Mucosa of descending colon (tissue), 3 donors: ENCODE results near the gene STK4. TPM values are rescaled to one million over a fixed set of nuclear protein-coding genes. Genes with fewer than 3 reads are reported as not detected.

Source experiments
- ATAC-seq: fragments of 200-7000 bp; cut with Tn5 transposase; one replicate; pipeline ENCODE4 v1.9.1; 2020; ENCODE audit warnings: mild to moderate bottlenecking, moderate library complexity
- DNase-seq, 3 donors: peaks; one replicate each; pipeline ENCODE4 v3.0.0-alpha.2; 2020
- H3K36me3 ChIP-seq: fragments of 200-600 bp; one replicate; pipeline ENCODE4 v1.8.0; 2021; ENCODE audit warnings: low read depth, mild to moderate bottlenecking
- H3K4me1 ChIP-seq: fragments of 200-600 bp; one replicate; pipeline ENCODE4 v1.8.0; 2021; ENCODE audit warnings: low read depth, mild to moderate bottlenecking
- H3K4me3 ChIP-seq: fragments of 200-600 bp; one replicate; pipeline ENCODE4 v1.8.0; 2021; ENCODE audit warnings: mild to moderate bottlenecking
- H3K9me3 ChIP-seq: fragments of 200-600 bp; one replicate; pipeline ENCODE4 v1.8.0; 2021; ENCODE audit warnings: mild to moderate bottlenecking
- intact Hi-C, 2 donors: fragments of 100-400 bp; cut with DNase I in 1 of 2; cut with micrococcal nuclease in 1 of 2; formaldehyde crosslinking; loops; one replicate each; pipeline versions ENCODE4 v1.11.0 to v1.11.1; 2022; cut with DNase I, micrococcal nuclease
- total RNA-seq, 3 donors: library from RNA; stranded (reverse); fragmentation: NEBNext Ultra II Directional in 2 of 3; extraction: Animal tissue kit (Norgen Biotek cat#: 25700) in 2 of 3; gene quantifications; one replicate each; pipeline versions ENCODE4 v1.2.1 to v1.2.4, GENCODE V29; 2021 to 2023
- TF ChIP-seq, protein P1 (sequence below): fragments of 200-600 bp; IDR thresholded peaks from one replicate; pipeline ENCODE4 v1.8.0; 2022; ENCODE audit warnings: antibody characterized with exemption, mild to moderate bottlenecking
- donor health status: DM: no; HTN: no; CAD: no; lungs with moderate emphysema.
- donor health status: DM: no; HTN: no; CAD: no.
- donor health status: DM: no; HTN: yes; CAD: no.

The STK4 gene
- total RNA-seq, 3 donors from 2014 or later, result 34.2 to 42.0 (median 36.6) TPM

- DNase-seq (no peak), ATAC-seq (no peak)
- intact Hi-C loops, result no loop called here
- Histone ChIP-seq H3K9me3 (no peaks in the 10 kb centered on the region), H3K4me3 (no peak overlapping the region), H3K4me1 (no peaks in the 10 kb centered on the region), H3K36me3 (no peaks in the 10 kb centered on the region)
- TF ChIP-seq, protein P1, sequence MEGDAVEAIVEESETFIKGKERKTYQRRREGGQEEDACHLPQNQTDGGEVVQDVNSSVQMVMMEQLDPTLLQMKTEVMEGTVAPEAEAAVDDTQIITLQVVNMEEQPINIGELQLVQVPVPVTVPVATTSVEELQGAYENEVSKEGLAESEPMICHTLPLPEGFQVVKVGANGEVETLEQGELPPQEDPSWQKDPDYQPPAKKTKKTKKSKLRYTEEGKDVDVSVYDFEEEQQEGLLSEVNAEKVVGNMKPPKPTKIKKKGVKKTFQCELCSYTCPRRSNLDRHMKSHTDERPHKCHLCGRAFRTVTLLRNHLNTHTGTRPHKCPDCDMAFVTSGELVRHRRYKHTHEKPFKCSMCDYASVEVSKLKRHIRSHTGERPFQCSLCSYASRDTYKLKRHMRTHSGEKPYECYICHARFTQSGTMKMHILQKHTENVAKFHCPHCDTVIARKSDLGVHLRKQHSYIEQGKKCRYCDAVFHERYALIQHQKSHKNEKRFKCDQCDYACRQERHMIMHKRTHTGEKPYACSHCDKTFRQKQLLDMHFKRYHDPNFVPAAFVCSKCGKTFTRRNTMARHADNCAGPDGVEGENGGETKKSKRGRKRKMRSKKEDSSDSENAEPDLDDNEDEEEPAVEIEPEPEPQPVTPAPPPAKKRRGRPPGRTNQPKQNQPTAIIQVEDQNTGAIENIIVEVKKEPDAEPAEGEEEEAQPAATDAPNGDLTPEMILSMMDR, result no peak
Measured at GRCh38 chr20:44921447-44921846, 44.9 kb upstream of the STK4 start.

DNA sequence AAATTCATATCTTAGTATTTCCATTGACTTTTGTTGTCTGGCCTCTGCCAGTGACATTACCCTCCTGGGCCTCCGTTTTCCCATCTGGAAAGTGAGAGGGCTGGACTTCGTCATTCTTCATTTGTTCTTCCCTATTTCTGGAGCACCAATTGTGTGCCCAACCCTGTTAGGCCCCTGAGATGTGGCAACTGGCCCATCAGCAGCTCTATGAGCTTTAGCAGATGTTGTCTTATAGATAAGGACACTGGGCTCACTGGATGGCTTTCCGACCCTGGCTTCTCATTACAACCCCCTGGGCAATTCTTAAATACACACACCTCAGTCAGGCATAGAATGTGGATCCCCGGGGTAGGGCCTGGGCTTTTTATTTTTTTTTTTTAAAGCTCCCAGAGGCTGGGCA lies 41.8 kb upstream of the STK4 start:
- Histone ChIP-seq H3K4me3 (no peak overlapping the region), H3K4me1 (no peaks in the 10 kb centered on the region), H3K9me3 (no peaks in the 10 kb centered on the region), H3K36me3 (no peaks in the 10 kb centered on the region)
- ATAC-seq, result no peak
- DNase-seq, result no peak
- TF ChIP-seq, protein P1, result no peak
- intact Hi-C loops, result no loop called here

GRCh38 chr20:44928595-44928994 lies 37.7 kb upstream of the STK4 start:
- TF ChIP-seq, protein P1, result no peak
- ATAC-seq, result no peak
- intact Hi-C loops, result no loop called here

DNA sequence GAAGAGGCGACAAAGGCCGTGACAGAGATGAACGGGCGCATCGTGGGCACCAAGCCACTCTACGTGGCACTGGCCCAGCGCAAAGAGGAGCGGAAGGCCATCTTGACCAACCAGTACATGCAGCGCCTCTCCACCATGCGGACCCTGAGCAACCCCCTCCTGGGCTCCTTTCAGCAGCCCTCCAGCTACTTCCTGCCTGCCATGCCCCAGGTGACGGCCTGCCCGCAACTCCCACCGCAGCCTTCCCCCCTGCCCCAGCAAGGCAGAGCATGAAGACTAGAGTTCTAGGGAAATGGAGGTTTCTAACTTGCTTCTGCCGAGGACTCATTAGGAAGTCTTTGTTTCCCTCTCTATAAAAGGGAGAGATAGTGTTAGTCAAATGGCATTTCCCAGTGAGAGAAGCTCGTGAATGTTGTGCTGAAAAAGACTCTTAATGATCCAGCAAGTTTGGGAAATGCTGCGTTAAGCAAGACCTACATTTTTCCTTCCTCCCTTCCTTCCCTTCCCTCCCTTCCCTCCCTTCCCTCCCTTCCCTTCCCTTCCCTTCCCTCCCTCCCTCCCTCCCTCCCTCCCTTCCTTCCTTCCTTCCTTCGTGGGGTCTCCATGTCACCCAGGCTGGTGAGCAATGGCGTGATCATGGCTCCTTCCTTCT lies 35.7 kb upstream of the STK4 start:
- H3K4me3 ChIP-seq, result no peak overlapping the region
- DNase-seq, result no peak
- intact Hi-C loops, result no loop called here
- TF ChIP-seq, protein P1, result no peak
- no peaks in the 10 kb centered on the region for H3K9me3 ChIP-seq
- H3K36me3 ChIP-seq, result no peaks in the 10 kb centered on the region
- no peak for ATAC-seq
- H3K4me1 ChIP-seq, result no peaks in the 10 kb centered on the region

More at GRCh38 chr20:44928595-44928994, 37.7 kb upstream of the STK4 start:
- Histone ChIP-seq H3K4me3 (no peak overlapping the region), H3K36me3 (no peaks in the 10 kb centered on the region), H3K4me1 (no peaks in the 10 kb centered on the region), H3K9me3 (no peaks in the 10 kb centered on the region)
- DNase-seq, result no peak

GRCh38 chr20:44931911-44932310 lies 34.4 kb upstream of the STK4 start:
- Histone ChIP-seq H3K4me1 (no peaks in the 10 kb centered on the region), H3K36me3 (no peaks in the 10 kb centered on the region), H3K4me3 (no peak overlapping the region), H3K9me3 (no peaks in the 10 kb centered on the region)
- intact Hi-C loops, result no loop called here
- ATAC-seq, result no peak
- no peak for DNase-seq
- TF ChIP-seq, protein P1, result no peak

GRCh38 chr20:44932916-44933315 lies 33.4 kb upstream of the STK4 start:
- no peak for ATAC-seq
- no peaks in the 10 kb centered on the region for H3K36me3 ChIP-seq
- intact Hi-C loops, result no loop called here

More at GRCh38 chr20:44932916-44933315, 33.4 kb upstream of the STK4 start:
- TF ChIP-seq, protein P1, result no peak
- H3K4me3 ChIP-seq, result no peak overlapping the region
- H3K9me3 ChIP-seq, result no peaks in the 10 kb centered on the region
- no peak for DNase-seq
- no peaks in the 10 kb centered on the region for H3K4me1 ChIP-seq
